Smooth muscle cell of trachea (primary cell): ENCODE results near the gene PACS2. TPM values are rescaled to one million over a fixed set of nuclear protein-coding genes. Genes with fewer than 3 reads are reported as not detected.

ENCODE experiments used
- total RNA-seq: library from RNA; depleted of rRNA; stranded (reverse); fragments of >200 nt; gene quantifications from 2 replicates; pipeline ENCODE4 v1.2.1, GENCODE V29; 2014

Gene PACS2
- 52.7 and 83.0 TPM in 2 replicates for total RNA-seq

GRCh38 chr14:105314287-105315200 is at the start of gene PACS2:
Gene PACS2, plus strand, starts transcription at chr14:105314748. Its CDS starts 171 bp downstream, at chr14:105314919.

DNA sequence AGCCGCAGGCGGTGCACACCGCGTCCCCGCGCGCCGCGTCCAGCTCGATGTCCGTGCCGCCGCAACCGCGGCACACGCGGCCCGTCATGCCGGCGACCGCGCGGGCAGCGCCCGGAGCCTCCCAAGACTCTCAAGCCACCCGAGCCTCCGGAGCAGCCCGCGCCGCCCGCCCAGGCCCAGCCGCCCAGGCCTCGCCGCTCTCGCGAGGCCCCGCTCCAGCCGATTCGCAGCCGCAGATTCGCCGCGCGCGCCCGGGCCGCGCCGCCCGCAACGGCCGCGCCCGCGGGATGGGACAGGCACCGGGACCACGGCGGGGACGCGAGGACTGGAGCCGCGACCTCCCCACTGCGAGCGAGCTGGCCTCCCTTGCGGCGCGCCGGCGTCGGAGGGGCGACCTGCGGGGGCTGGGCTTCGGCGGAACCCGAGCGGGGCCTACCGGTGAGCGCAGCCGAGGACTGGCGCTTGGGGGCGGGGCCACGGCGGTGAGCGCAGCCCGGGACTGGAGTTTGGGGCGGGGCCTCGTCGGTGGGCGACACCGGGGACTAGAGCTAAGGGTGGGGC is 13.9 kb upstream of the PACS2 start, which contains the start of gene BRF1:
BRF1 (minus strand) TSS at position 460 of the 561 bp plus-strand sequence; CDS start at position 88, 372 bp downstream.

GRCh38 chr14:105398044-105398725 is 83.6 kb downstream of the PACS2 start, which contains the start of gene TEX22:
Gene TEX22, plus strand, starts transcription at chr14:105398538. Its CDS starts 803 bp downstream, at chr14:105399341.

DNA sequence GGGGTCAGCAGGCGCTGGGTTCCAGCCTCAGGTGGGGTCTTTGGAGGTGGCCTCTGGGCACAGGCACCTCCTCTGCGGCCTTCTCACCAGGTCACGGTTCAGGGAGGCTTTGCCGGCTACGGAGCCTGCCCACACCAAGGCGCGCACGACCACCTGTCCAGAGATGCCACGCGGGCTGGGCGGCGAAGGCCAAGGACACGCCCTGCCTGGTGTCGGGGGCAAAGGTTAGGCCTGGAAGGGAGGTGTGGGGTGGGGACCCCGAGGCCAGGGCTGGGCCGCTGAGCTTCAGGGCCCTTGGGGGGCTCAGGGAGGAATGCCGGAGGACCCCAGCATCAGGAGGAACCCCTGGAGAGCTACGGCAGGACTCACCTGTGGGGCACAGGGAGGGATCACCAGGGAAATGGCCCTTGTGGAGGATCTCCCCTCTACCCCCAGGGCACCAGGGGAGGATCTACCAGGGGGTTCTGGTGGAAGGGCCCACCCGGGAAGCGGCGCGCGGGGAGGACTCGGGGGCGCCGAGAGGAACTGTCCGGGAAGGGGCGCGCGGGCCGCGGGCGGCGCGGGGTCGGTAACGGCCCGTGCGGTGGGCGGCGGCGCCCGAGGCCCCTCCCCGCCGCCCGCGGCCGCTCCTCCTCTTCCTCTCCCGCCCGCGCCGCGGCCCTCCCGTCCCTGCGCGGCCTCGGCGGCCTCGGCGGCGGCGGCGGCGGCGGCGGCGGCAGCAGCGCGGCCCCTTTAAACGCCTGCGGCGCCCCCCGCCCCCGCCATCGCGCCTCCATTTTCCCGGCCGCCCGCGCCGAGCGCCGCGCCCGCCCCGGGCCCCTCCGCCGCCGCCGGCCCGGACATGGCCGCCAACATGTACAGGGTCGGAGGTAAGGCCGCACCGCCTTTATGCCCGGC is 104.9 kb downstream of the PACS2 start, which contains the start of gene MTA1:
MTA1 (plus strand) TSS at position 633 of the 897 bp plus-strand sequence; CDS start at position 842, 209 bp downstream.

Other genes with a start within 250 kb of the PACS2 start
- 0.15 and 0.33 TPM in 2 replicates for gene GPR132, start 249.3 kb upstream of the PACS2 start, total RNA-seq
- 1.6 and 2.3 TPM in 2 replicates for gene JAG2, start 146.0 kb upstream of the PACS2 start, total RNA-seq
- gene NUDT14, start 133.4 kb upstream of the PACS2 start, total RNA-seq: 8.3 and 13.8 TPM in 2 replicates
- 57.5 and 64.8 TPM in 2 replicates for gene BTBD6, start 66.2 kb upstream of the PACS2 start, total RNA-seq
- 45.1 and 53.8 TPM in 2 replicates for gene BRF1, start 13.7 kb upstream of the PACS2 start, total RNA-seq
- 0.44 and 0.50 TPM in 2 replicates for gene TEX22, start 83.8 kb downstream of the PACS2 start, total RNA-seq
- gene MTA1, start 105.1 kb downstream of the PACS2 start, total RNA-seq: 31.4 and 51.4 TPM in 2 replicates
- gene CRIP2, start 160.1 kb downstream of the PACS2 start, total RNA-seq: 59.5 and 67.5 TPM in 2 replicates
- 1.3 and 2.5 TPM in 2 replicates for gene CRIP1, start 172.1 kb downstream of the PACS2 start, total RNA-seq
- 2.8 and 9.3 TPM in 2 replicates for gene TEDC1, start 176.5 kb downstream of the PACS2 start, total RNA-seq
- gene TMEM121, start 211.8 kb downstream of the PACS2 start, total RNA-seq: 6.3 and 13.2 TPM in 2 replicates